SK-N-SH treated with all-trans-retinoic acid at 6 μM for 48 hours (cell line): ENCODE results near the gene ATG10.

Experiments used
- ARNTL ChIP-seq: fragments of 450-650 bp; formaldehyde crosslinking; IDR thresholded peaks from 2 replicates; pipeline ENCODE4 v1.5.0; 2020; ENCODE audit warnings: low read depth, mild to moderate bottlenecking, moderate library complexity, borderline replicate concordance
- TF ChIP-seq, protein P1 (sequence below): fragments of 250-450 bp; sonication (Bioruptor Pico); IDR thresholded peaks from 2 replicates; pipeline ENCODE4 v1.8.0; 2020; ENCODE audit warnings: mild to moderate bottlenecking, moderate library complexity, borderline replicate concordance

DNA sequence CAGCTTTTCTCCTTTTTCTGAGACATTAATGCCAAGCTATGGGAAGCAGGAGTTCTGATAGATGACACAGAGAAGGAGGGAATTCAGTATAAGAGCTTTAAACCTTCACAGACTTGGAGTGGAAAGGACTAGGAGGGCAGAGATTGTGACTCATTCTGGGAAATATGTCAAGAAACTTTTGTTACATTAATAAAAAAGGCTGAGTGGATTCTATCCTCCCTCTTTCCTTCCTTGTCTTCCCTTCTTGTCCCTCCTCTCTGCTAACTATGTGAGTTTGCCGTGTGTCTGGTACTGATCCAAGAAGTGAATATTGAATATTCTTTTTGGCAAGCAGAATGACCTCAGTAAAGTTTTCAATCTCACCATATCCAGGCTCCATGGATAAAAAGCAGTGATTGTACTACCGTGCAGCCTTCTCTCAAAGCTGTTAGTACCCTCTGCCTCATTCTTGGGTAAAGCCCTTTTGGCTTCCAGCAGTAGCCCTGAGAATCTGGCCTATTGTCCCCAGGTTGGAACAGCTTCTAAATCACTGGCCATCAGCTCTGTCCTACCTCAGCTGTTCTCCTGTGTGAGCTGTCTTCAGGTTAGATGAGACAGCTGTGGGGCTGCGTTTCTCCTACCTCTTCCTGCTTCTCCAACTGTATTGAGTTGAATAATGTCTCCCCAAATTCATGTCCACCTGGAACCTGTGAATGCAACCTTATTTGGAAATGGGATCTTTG is 73.9 kb downstream of the ATG10 start:
- TF ChIP-seq, protein P1, sequence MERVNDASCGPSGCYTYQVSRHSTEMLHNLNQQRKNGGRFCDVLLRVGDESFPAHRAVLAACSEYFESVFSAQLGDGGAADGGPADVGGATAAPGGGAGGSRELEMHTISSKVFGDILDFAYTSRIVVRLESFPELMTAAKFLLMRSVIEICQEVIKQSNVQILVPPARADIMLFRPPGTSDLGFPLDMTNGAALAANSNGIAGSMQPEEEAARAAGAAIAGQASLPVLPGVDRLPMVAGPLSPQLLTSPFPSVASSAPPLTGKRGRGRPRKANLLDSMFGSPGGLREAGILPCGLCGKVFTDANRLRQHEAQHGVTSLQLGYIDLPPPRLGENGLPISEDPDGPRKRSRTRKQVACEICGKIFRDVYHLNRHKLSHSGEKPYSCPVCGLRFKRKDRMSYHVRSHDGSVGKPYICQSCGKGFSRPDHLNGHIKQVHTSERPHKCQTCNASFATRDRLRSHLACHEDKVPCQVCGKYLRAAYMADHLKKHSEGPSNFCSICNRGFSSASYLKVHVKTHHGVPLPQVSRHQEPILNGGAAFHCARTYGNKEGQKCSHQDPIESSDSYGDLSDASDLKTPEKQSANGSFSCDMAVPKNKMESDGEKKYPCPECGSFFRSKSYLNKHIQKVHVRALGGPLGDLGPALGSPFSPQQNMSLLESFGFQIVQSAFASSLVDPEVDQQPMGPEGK (CRISPR knock-in tag) = no peak
- no peak for TF ChIP-seq ARNTL
